Epithelial cell of esophagus (primary cell): Measurements from ENCODE around the gene PRRX1.

Source experiments
- DNase-seq: peaks from one replicate; pipeline ENCODE4 v3.0.0; 2010; ENCODE audit warnings: low read depth
- H3K4me3 ChIP-seq: 2 replicates; pipeline ENCODE4 v1.5.1; 2011; ENCODE audit warnings: mild to moderate bottlenecking, low read length, control low read depth
- TF ChIP-seq, protein P1 (sequence below): IDR thresholded peaks from 2 replicates; pipeline ENCODE4 v1.5.1; 2011; ENCODE audit warnings: low read depth, mild to moderate bottlenecking, low read length, control low read depth, inconsistent platforms; ENCODE audit not compliant: insufficient read depth; ENCODE audit errors: missing control alignments

The PRRX1 gene

DNA sequence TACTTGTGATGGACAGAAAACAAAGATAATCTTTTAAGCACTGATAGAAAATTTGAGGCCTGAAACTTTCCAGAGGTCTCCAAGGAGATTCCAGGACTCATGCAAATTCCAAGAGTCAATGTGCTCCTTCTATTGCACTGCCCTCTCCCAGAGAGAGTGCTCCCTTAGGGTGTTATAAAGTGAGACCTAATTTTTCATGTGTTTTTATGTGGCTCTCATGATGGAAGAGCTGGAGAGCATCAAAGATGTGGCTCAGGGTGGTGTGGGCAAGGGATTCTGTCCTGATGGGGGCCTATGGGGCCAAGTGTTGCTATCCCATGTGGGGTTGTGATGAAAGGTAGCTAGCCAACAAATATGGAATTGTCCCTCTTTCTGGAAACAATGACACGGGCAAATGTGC, 101.3 kb downstream of the PRRX1 start:
- DNase-seq = no peak
- TF ChIP-seq, protein P1, sequence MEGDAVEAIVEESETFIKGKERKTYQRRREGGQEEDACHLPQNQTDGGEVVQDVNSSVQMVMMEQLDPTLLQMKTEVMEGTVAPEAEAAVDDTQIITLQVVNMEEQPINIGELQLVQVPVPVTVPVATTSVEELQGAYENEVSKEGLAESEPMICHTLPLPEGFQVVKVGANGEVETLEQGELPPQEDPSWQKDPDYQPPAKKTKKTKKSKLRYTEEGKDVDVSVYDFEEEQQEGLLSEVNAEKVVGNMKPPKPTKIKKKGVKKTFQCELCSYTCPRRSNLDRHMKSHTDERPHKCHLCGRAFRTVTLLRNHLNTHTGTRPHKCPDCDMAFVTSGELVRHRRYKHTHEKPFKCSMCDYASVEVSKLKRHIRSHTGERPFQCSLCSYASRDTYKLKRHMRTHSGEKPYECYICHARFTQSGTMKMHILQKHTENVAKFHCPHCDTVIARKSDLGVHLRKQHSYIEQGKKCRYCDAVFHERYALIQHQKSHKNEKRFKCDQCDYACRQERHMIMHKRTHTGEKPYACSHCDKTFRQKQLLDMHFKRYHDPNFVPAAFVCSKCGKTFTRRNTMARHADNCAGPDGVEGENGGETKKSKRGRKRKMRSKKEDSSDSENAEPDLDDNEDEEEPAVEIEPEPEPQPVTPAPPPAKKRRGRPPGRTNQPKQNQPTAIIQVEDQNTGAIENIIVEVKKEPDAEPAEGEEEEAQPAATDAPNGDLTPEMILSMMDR = no peak
- no peak overlapping the region for H3K4me3 ChIP-seq

DNA sequence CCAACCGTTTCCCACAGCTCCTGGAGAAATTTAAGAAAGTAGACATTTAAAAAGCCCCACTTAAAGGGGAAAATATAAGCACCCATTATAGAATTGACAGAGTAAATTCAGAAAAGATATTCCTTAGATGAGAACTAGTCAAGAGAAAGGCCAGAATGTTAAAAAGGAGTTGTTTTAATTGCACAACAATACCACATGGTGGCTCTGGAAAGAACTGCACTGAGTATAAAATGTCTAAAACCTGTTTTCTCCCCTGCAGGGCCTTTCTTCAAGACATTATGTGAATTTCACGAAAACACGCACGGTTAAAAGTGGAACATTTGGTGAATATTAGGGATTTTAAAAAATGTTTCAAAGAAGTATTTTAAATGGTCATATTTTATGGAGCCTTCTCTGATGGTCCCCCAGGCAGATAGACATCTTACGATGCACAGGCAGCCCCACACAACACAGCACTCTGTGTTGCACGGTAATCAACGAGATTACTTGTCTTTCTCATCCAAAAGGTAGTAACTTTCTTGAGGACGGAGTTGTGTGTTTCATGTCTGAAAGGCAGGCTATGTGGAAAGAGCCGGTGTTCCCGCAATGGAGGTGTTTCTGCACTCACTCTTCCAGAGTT, 101.9 kb downstream of the PRRX1 start:
- peak; percentile 43 for DNase-seq
- TF ChIP-seq, protein P1 = peak; percentile 57
- H3K4me3 ChIP-seq = no peak overlapping the region

DNA sequence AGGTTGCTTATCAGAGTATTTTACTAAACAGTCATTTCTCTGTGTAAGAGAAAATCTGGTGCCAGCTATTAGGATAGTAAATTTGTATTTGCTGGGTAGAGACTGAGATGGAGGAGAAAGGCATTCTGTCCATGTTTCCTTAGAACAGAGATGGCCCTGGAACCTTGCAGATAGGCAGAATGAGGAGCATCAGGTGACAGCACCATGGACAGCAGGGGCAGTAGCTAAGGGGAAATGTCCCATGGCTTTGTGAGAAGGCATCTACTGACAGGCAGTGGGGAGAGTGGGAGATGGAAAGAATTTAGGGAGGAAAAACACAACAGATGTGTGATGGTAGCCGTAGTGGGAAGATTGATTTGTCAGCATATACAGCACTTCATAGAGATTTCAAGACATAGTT, 105.0 kb downstream of the PRRX1 start:
- no peak overlapping the region for H3K4me3 ChIP-seq
- DNase-seq = peak; percentile 8
- TF ChIP-seq, protein P1 = no peak

DNA sequence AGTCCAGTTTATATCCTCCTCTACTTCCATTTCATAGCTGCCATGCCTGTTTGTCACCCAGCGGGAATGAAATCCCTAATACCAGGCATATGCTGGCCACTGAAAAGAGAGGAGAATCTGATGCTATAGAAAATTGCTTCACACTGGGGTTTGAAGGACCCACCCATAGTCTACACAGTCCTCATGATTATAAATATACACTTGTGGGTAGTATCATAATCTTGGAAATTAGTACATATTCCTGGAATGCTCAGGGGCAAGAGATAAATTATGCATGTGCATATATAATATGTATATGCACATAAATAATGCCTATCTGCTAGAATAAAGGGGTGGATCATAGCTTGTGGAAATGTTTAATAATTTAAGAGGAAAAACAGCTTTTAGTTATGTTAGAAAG, 105.8 kb downstream of the PRRX1 start:
- TF ChIP-seq, protein P1 = no peak
- H3K4me3 ChIP-seq = no peak overlapping the region
- DNase-seq = no peak

DNA sequence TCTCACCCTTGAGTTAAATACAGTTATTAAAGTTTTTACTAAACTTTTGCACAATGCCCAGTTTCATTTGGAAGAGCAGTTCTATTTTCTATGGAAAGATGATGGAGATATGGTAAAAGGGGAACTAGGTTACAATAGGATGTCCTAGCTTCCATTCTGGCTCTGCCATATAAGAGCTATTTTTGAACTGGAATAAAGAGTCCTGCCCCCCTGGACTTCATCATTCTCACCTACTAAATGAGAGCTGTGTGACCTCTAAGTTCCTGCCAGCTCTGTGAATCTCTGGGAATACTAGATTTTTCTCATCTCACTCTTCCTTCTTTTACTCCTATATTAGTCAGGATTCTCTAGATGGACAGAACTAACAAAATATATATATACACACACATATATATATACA, 106.3 kb downstream of the PRRX1 start:
- no peak overlapping the region for H3K4me3 ChIP-seq
- no peak for DNase-seq
- TF ChIP-seq, protein P1 = no peak

DNA sequence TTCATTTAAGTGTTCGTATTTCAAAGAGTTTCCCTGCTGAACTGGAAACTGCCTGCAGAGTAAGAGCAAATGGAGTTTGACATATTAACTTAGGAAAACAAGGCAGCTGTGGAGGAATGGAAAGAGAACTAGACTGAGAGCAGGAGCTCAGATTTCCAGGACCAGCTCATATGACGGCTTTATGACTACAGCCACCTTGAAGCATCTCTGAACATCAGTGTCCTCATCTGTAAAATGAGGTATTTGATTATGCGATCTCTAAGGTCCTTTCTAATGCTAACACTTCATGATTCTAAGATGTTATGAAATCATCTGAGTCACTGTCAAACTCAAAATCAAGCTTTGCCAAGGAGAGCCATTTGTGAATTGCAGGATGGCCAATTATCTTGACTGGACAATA, 112.3 kb downstream of the PRRX1 start:
- no peak overlapping the region for H3K4me3 ChIP-seq
- DNase-seq = peak; percentile 2
- TF ChIP-seq, protein P1 = no peak

DNA sequence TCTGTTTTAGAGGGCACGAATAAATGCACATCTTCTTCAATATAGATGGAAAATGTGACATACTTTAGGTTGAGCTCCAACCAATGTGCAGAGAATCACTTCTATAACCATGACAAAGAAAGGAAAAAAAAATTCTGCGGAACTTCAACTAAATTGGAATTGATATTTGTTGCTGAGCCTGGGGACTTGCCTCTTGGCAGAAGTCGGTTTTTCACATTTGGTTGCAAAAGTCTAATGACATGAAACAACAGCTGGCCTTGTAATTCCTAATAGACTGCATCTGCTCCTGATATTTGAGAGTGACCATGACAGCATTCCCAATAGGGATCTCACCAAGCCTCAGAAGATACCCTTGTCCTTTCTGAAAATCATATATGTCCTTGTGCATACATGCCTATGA, 112.8 kb downstream of the PRRX1 start:
- TF ChIP-seq, protein P1 = no peak
- H3K4me3 ChIP-seq = no peak overlapping the region
- DNase-seq = no peak
